Stimulated activated CD4-positive, alpha-beta T cell treated with anti-CD3 and anti-CD28 coated beads, Interleukin-2, amount 100 ng/mL, for 48 hours (primary cell): ENCODE results near the gene MORC1.
"Not testable (repeated sequence)": the region's sequence is repeated elsewhere in the genome, so short reads cannot be mapped to it uniquely, and the experiment has no call there.

Source experiments
- DNase-seq, 2 donors: peaks; one replicate each; pipeline ENCODE4 v3.0.0-alpha.2; 2020

Gene MORC1

GRCh38 chr3:109109574-109109973, 8.4 kb downstream of the MORC1 start:
- no peak for DNase-seq

GRCh38 chr3:109098079-109098644, 19.8 kb downstream of the MORC1 start:
- DNase-seq: no peak

GRCh38 chr3:109095166-109095565, 22.8 kb downstream of the MORC1 start:
- DNase-seq: no peak

- no peak for DNase-seq
Measured at GRCh38 chr3:109093561-109093960, 24.4 kb downstream of the MORC1 start.

- no peak for DNase-seq
Measured at GRCh38 chr3:109091846-109092245, 26.1 kb downstream of the MORC1 start.

GRCh38 chr3:109089265-109089664, 28.7 kb downstream of the MORC1 start:
- DNase-seq: no peak

- peak in 1 of 2 donors; percentile 21 for DNase-seq
Measured at GRCh38 chr3:109081746-109082510, 36.0 kb downstream of the MORC1 start.

- not testable (repeated sequence) for DNase-seq
Measured at GRCh38 chr3:109080090-109080489, 37.8 kb downstream of the MORC1 start.

- DNase-seq: no peak
Measured at GRCh38 chr3:109073116-109073515, 44.8 kb downstream of the MORC1 start.

GRCh38 chr3:109072194-109072593, 45.7 kb downstream of the MORC1 start:
- no peak for DNase-seq

GRCh38 chr3:109071350-109072142, 46.4 kb downstream of the MORC1 start:
- no peak for DNase-seq

GRCh38 chr3:109070211-109070610, 47.7 kb downstream of the MORC1 start:
- no peak for DNase-seq

GRCh38 chr3:109066864-109067263, 51.1 kb downstream of the MORC1 start:
- DNase-seq: no peak

- no peak for DNase-seq
Measured at GRCh38 chr3:109059264-109059663, 58.7 kb downstream of the MORC1 start.

- DNase-seq: no peak
Measured at GRCh38 chr3:109057616-109058015, 60.3 kb downstream of the MORC1 start.

- DNase-seq: no peak
Measured at GRCh38 chr3:109057056-109057455, 60.9 kb downstream of the MORC1 start.

- peak; percentile 4 to 7 for DNase-seq
Measured at GRCh38 chr3:109050591-109051167, 67.3 kb downstream of the MORC1 start.

GRCh38 chr3:109047366-109047765, 70.6 kb downstream of the MORC1 start:
- no peak for DNase-seq

GRCh38 chr3:109045271-109046040, 72.5 kb downstream of the MORC1 start:
- DNase-seq: no peak

- no peak for DNase-seq
Measured at GRCh38 chr3:109035082-109035481, 82.9 kb downstream of the MORC1 start.

- DNase-seq: no peak
Measured at GRCh38 chr3:109033000-109033660, 84.8 kb downstream of the MORC1 start.

- DNase-seq: no peak
Measured at GRCh38 chr3:109028753-109029152, 89.2 kb downstream of the MORC1 start.
